Smooth muscle cell (in vitro differentiated cells): Measurements from ENCODE around the gene TMEFF2. TPM values are rescaled to one million over a fixed set of nuclear protein-coding genes. Genes with fewer than 3 reads are reported as not detected.

Experiments used
- DNase-seq: peaks from one replicate; lab custom pipeline; 2025; ENCODE audit not compliant: unreplicated experiment; lab: John Stamatoyannopoulos, UW
- H2AFZ ChIP-seq: fragments of 200-600 bp; sonication (generic); 2 replicates; pipeline ENCODE4 v1.6.0; 2016; ENCODE audit warnings: antibody characterized with exemption, low read depth, mild to moderate bottlenecking
- H3F3A ChIP-seq: fragments of 200-600 bp; sonication (generic); 2 replicates; pipeline ENCODE4 v1.6.0; 2017; ENCODE audit warnings: antibody characterized with exemption, low read depth
- H3K27ac ChIP-seq: fragments of 200-600 bp; sonication (generic); 2 replicates; pipeline ENCODE4 v1.5.1; 2016; ENCODE audit warnings: low read depth, mild to moderate bottlenecking
- H3K27me3 ChIP-seq: fragments of 200-600 bp; sonication (generic); 2 replicates; pipeline ENCODE4 v1.6.1; 2016; ENCODE audit warnings: low read depth, mild to moderate bottlenecking
- H3K36me3 ChIP-seq: fragments of 200-600 bp; sonication (generic); 2 replicates; pipeline ENCODE4 v1.5.1; 2016; ENCODE audit warnings: low read depth
- H3K4me1 ChIP-seq: fragments of 200-600 bp; sonication (generic); 2 replicates; pipeline ENCODE4 v1.5.1; 2016; ENCODE audit warnings: low read depth
- H3K4me2 ChIP-seq: fragments of 200-600 bp; sonication (generic); 2 replicates; pipeline ENCODE4 v1.6.0; 2016; ENCODE audit warnings: mild to moderate bottlenecking
- H3K4me3 ChIP-seq: fragments of 200-600 bp; sonication (generic); 2 replicates; pipeline ENCODE4 v1.5.1; 2016; ENCODE audit warnings: mild to moderate bottlenecking
- H3K79me2 ChIP-seq: fragments of 200-600 bp; sonication (generic); 2 replicates; pipeline ENCODE4 v1.6.0; 2016; ENCODE audit warnings: low read depth, mild to moderate bottlenecking
- H3K9ac ChIP-seq: fragments of 200-600 bp; sonication (generic); 2 replicates; pipeline ENCODE4 v1.6.0; 2016; ENCODE audit warnings: low read depth
- H3K9me3 ChIP-seq: fragments of 200-600 bp; sonication (generic); replicated peaks from 2 replicates; pipeline ENCODE4 v1.5.1; 2016; ENCODE audit warnings: low read depth
- H4K20me1 ChIP-seq: fragments of 200-600 bp; sonication (generic); 2 replicates; pipeline ENCODE4 v1.6.0; 2016; ENCODE audit warnings: low read depth
- CTCF ChIP-seq: fragments of 200-600 bp; sonication (generic); IDR thresholded peaks from 2 replicates; pipeline ENCODE4 v1.5.1; 2017; ENCODE audit warnings: borderline replicate concordance, mild to moderate bottlenecking, antibody characterized with exemption; ENCODE audit not compliant: insufficient read depth, poor library complexity, severe bottlenecking
- WGBS: methylation state at CpG from one replicate; pipeline ENCODE4 v1.1.7; 2016; ENCODE audit warnings: low lambda C conversion rate; 5-methylcytosine and 5-hydroxymethylcytosine counted together
- polyA plus RNA-seq: library from polyadenylated mRNA; unstranded; fragments of >200 nt; fragmentation: Nextera tagmentation; extraction: Ambion mirVana; gene quantifications from 2 replicates; pipeline ENCODE4 v1.2.1, GENCODE V29; 2016
- total RNA-seq: library from RNA; depleted of rRNA; stranded (reverse); fragments of >200 nt; gene quantifications from 2 replicates; pipeline ENCODE4 v1.2.3, GENCODE V29; 2014

TMEFF2 gene
- total and polyA plus RNA-seq, 2 experiments from 2014 or later, result not detected

GRCh38 chr2:191901031-191901430 lies 293.7 kb downstream of the TMEFF2 start:
- no peak overlapping the region for H3K9ac ChIP-seq
- no peaks in the 10 kb centered on the region for H3K79me2 ChIP-seq
- TF ChIP-seq CTCF, result no peak

DNA sequence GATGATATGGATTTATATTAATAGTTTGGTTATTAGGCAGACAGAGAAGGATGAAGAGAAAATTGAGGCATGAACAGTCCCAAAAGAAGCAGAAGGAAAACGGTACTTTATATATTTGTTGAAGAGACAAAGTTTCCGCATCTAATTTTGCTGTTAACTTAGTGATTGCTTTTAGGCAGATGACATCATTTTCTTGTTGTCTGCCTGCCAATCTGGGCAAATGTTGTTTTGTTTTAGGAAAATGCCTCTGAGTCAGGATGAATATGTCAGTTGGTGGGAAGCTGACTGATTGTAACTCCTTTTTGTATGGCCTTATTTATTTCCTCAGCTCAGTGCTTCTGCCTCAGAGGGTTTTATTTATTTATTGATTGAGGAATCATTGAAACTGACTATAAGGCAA lies 295.3 kb downstream of the TMEFF2 start:
- H2AFZ ChIP-seq, result no peak overlapping the region
- H3K9ac ChIP-seq, result no peak overlapping the region
- no peak for DNase-seq
- TF ChIP-seq CTCF, result no peak
- H3K4me3 ChIP-seq, result no peak overlapping the region
- H3K36me3 ChIP-seq, result no peaks in the 10 kb centered on the region
- 81% methylated on average over 2 of the region's 2 CpGs for WGBS
- no peaks in the 10 kb centered on the region for H3K79me2 ChIP-seq
- H3K27ac ChIP-seq, result no peak overlapping the region
- H4K20me1 ChIP-seq, result no peaks in the 10 kb centered on the region
- no peaks in the 10 kb centered on the region for H3K27me3 ChIP-seq
- H3K9me3 ChIP-seq, result no peaks in the 10 kb centered on the region
- no peaks in the 10 kb centered on the region for H3K4me1 ChIP-seq
- no peaks in the 10 kb centered on the region for H3F3A ChIP-seq
- H3K4me2 ChIP-seq, result no peak overlapping the region

More at GRCh38 chr2:191901031-191901430, 293.7 kb downstream of the TMEFF2 start:
- H4K20me1 ChIP-seq, result no peaks in the 10 kb centered on the region
- no peaks in the 10 kb centered on the region for H3K9me3 ChIP-seq
- H3K4me2 ChIP-seq, result no peak overlapping the region
- no peak overlapping the region for H3K27ac ChIP-seq
- no peak for DNase-seq
- no peaks in the 10 kb centered on the region for H3K4me1 ChIP-seq
- no peaks in the 10 kb centered on the region for H3K36me3 ChIP-seq
- no peaks in the 10 kb centered on the region for H3F3A ChIP-seq
- 73% methylated on average over 1 of the region's 1 CpG for WGBS
- H3K4me3 ChIP-seq, result no peak overlapping the region
- H2AFZ ChIP-seq, result no peak overlapping the region
- no peaks in the 10 kb centered on the region for H3K27me3 ChIP-seq
